ENCODE results near the gene DHX34.
A peak's percentile ranks its signal among the peaks of the same experiment; 100 is the strongest.

The DHX34 gene

DNA sequence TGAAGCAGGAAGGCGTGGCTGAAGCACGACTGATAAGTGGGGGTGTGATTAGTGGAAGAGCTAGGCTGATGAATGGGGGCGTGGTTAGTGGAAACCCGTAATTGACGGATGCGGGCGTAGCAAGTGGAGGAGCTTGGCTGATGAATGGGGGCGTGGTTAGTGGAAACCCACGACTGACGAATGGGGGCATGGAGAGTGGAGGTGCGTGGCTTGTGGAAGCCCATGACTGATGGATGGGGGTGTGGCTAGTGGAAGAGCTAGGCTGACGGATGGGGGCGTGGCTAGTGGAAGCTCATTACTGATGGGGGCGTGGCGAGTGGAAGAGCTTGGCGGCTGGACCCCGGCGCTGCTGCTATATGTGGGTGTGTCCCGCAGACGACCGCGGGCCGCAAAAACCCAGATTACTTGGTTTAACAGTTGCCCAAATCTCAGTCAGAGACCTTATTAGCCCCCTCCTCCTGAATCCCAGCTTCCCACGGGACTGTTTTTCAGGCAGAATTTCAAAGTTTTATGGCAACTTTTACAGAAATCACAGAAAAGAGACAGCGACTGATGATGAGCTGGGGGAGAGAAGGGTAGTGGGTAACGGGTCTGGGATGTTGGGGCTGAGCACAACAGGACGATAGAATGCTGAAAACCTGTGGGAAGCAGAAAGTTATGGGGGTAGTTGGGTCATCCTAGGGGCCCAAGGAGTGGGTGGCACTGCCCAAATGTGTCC lies 79.2 kb downstream of the DHX34 start:
- Histone ChIP-seq H3K36me3 (ENCODE audit: insufficient read depth, insufficient read length, low read length) (no peaks in the 10 kb centered on the region), H3K9me3 (ENCODE audit: insufficient read depth, low read length) (0 out of 2 replicates have a peak, but pooled peaks cover 6% of the 10 kb centered on the region), H3K4me3 (ENCODE audit: insufficient read length, low read depth) (peak overlapping the region; percentile 28), H3K9ac (ENCODE audit: insufficient read length, low read depth) (peak overlapping the region; percentile 32), H3K4me1 (ENCODE audit: insufficient read depth, insufficient read length) (peaks cover 3% of the 10 kb centered on the region), H3K27me3 (ENCODE audit: insufficient read depth, insufficient read length) (peaks cover 12% of the 10 kb centered on the region)
- DNase-seq (ENCODE audit: low read depth, low spot score): peak; percentile 87
- TF ChIP-seq ZNF274 (IDR thresholded peaks at IDR 0.05; ENCODE audit: low read depth, low read length) (no peak), YY1 (IDR thresholded peaks at IDR 0.05; ENCODE audit: insufficient read depth, insufficient read length) (no peak), SUZ12 (IDR thresholded peaks at IDR 0.05; ENCODE audit: extremely low read depth, insufficient read depth, insufficient read length) (no peak)

DNA sequence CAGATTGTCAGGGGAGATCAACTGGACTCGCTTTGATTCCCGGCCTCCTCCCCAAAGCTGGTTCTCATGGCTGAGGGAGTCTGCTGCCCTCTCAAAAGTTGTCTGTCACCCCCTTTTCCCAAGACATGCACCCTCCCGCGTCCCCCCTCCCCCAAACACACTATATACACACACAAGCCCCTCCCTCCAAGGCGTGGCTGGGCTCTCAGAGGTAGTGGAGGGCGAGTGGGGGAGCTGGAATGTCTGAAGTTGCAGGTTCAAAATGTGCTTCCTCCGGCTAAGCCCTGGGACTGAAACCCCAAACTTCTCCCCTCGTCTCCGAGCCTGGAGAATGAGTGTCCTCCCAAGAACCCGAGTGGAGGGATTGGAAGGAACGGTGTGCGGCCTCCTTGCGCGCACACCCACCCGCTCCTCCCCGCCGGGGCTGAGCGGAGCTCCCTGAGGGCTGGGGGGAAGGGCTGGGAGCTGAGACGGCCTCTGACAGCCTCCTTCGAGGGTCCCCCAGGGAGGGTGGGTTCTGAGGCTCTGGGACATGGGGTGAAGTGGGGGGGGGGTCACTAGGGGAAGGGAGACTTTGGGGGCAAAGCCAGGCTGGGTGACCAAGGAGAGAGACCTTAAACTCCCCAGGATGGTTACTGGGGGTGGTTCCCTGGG lies 80.2 kb downstream of the DHX34 start:
- peaks cover 9% of the 10 kb centered on the region for H3K27me3 ChIP-seq (ENCODE audit: insufficient read depth, insufficient read length)
- H3K4me3 ChIP-seq (ENCODE audit: insufficient read length, low read depth): peak overlapping the region; percentile 11
- H3K4me1 ChIP-seq (ENCODE audit: insufficient read depth, insufficient read length): peaks cover 3% of the 10 kb centered on the region
- no peak for DNase-seq (ENCODE audit: low read depth, low spot score)
- no peak for TF ChIP-seq ZNF274 (IDR thresholded peaks at IDR 0.05; ENCODE audit: low read depth, low read length)
- TF ChIP-seq YY1 (IDR thresholded peaks at IDR 0.05; ENCODE audit: insufficient read depth, insufficient read length): no peak
- no peak for TF ChIP-seq SUZ12 (IDR thresholded peaks at IDR 0.05; ENCODE audit: extremely low read depth, insufficient read depth, insufficient read length)
- 0 out of 2 replicates have a peak, but pooled peaks cover 7% of the 10 kb centered on the region for H3K9me3 ChIP-seq (ENCODE audit: insufficient read depth, low read length)
- H3K9ac ChIP-seq (ENCODE audit: insufficient read length, low read depth): peak overlapping the region; percentile 80
- H3K36me3 ChIP-seq (ENCODE audit: insufficient read depth, insufficient read length, low read length): no peaks in the 10 kb centered on the region

DNA sequence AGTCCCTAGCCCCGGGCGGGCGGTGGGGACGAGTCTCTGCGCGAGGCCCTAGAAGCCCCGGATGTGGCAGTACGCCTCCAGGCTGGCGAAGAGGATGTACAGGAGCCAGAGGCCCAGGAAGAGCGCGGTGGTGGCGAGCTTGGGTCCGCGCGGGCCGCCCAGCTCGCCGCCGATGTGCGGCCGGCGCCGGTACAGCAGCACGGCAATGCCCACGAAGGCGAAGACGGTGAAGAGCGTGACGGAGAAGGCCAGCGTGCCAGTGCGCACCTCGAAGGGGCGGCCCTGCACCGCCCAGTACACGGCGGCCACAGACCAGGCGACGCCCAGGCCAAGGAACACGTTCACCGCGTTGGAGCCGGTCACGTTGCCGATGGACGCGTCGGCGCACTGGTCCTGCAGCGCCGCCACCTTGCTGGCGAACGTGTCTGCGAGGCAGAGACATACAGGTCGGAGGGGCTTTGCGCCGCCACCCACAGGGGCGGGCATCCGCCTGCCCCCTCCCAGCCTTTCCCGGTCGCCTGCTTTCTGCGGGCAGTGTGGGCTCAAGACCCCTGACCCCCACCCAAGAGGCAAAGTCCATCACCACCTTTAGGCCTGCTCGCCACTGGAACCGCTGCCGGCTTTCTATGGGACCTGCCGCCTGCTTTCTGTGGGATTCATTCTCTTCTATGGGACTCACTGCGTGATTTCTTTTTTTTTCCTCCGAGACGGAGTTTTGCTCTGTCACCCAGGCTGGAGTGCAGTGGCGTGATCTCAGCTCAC lies 81.1 kb downstream of the DHX34 start:
- Histone ChIP-seq H3K36me3 (ENCODE audit: insufficient read depth, insufficient read length, low read length) (no peaks in the 10 kb centered on the region), H3K4me1 (ENCODE audit: insufficient read depth, insufficient read length) (peaks cover 3% of the 10 kb centered on the region), H3K27me3 (ENCODE audit: insufficient read depth, insufficient read length) (peaks cover 9% of the 10 kb centered on the region), H3K9ac (ENCODE audit: insufficient read length, low read depth) (peak overlapping the region; percentile 80), H3K9me3 (ENCODE audit: insufficient read depth, low read length) (0 out of 2 replicates have a peak, but pooled peaks cover 7% of the 10 kb centered on the region), H3K4me3 (ENCODE audit: insufficient read length, low read depth) (peak overlapping the region; percentile 40)
- DNase-seq (ENCODE audit: low read depth, low spot score): no peak
- TF ChIP-seq SUZ12 (IDR thresholded peaks at IDR 0.05; ENCODE audit: extremely low read depth, insufficient read depth, insufficient read length): no peak
- TF ChIP-seq YY1 (IDR thresholded peaks at IDR 0.05; ENCODE audit: insufficient read depth, insufficient read length): no peak
- no peak for TF ChIP-seq ZNF274 (IDR thresholded peaks at IDR 0.05; ENCODE audit: low read depth, low read length)

DNA sequence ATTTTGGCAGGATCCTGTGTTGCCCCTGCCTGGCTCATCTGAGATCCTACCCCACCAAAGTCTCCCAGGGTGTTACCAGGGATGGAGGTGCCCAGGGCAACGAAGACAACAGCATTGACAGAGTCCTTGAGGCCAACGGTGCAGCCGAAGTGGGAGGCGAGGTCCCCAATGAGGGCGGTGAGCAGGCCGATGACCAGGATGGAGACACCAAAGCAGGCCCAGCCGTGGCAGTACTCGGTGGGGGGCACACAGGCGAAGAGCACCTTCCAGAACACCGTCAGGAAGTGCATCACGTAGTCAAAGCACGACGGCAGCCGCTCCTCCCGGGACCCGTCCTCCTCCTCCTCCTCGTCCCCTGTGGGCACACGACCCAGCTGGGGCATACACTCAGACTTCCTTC lies 83.0 kb downstream of the DHX34 start:
- 0 out of 2 replicates have a peak, but pooled peaks cover 7% of the 10 kb centered on the region for H3K9me3 ChIP-seq (ENCODE audit: insufficient read depth, low read length)
- TF ChIP-seq ZNF274 (IDR thresholded peaks at IDR 0.05; ENCODE audit: low read depth, low read length) (no peak), SUZ12 (IDR thresholded peaks at IDR 0.05; ENCODE audit: extremely low read depth, insufficient read depth, insufficient read length) (no peak), YY1 (IDR thresholded peaks at IDR 0.05; ENCODE audit: insufficient read depth, insufficient read length) (no peak)
- peaks cover 9% of the 10 kb centered on the region for H3K27me3 ChIP-seq (ENCODE audit: insufficient read depth, insufficient read length)
- peaks cover 3% of the 10 kb centered on the region for H3K4me1 ChIP-seq (ENCODE audit: insufficient read depth, insufficient read length)
- no peak overlapping the region for H3K4me3 ChIP-seq (ENCODE audit: insufficient read length, low read depth)
- no peak overlapping the region for H3K9ac ChIP-seq (ENCODE audit: insufficient read length, low read depth)
- DNase-seq (ENCODE audit: low read depth, low spot score): no peak
- H3K36me3 ChIP-seq (ENCODE audit: insufficient read depth, insufficient read length, low read length): no peaks in the 10 kb centered on the region

Data from NT2/D1 (cell line).